IMR-90 (cell line): ENCODE measurements around the gene SRXN1.

Experiments
- BHLHE40 ChIP-seq: fragments of 150-350 bp; IDR thresholded peaks from 2 replicates; pipeline ENCODE4 v1.6.1; 2016; ENCODE audit warnings: mild to moderate bottlenecking, low read depth, low read length
- CTCF ChIP-seq: conservative IDR thresholded peaks from 2 replicates; pipeline ENCODE4 v1.5.1; 2012; ENCODE audit warnings: mild to moderate bottlenecking, low read depth, low read length, improper control_type of control experiment
- FOS ChIP-seq: fragments of 150-350 bp; IDR thresholded peaks from 2 replicates; pipeline ENCODE4 v1.6.1; 2016; ENCODE audit warnings: low read depth, low read length
- MAFK ChIP-seq: IDR thresholded peaks from 2 replicates; pipeline ENCODE4 v1.6.1; 2012; ENCODE audit warnings: low read depth, low read length, improper control_type of control experiment
- MXI1 ChIP-seq: IDR thresholded peaks from 2 replicates; pipeline ENCODE4 v1.6.1; 2012; ENCODE audit warnings: low read depth, mild to moderate bottlenecking, low read length, moderate library complexity, borderline replicate concordance
- NFE2L2 ChIP-seq: fragments of 150-350 bp; IDR thresholded peaks from 2 replicates; pipeline ENCODE4 v1.6.1; 2016; ENCODE audit warnings: low read depth, mild to moderate bottlenecking, low read length
- POLR2A ChIP-seq: IDR thresholded peaks from 2 replicates; pipeline ENCODE4 v1.6.1; 2012; ENCODE audit warnings: mild to moderate bottlenecking, low read depth, low read length
- RAD21 ChIP-seq: IDR thresholded peaks from 2 replicates; pipeline ENCODE4 v1.6.1; 2012; ENCODE audit warnings: low read length, improper control_type of control experiment
- RFX5 ChIP-seq: IDR thresholded peaks from 2 replicates; pipeline ENCODE4 v1.8.0; 2012; ENCODE audit warnings: low read depth, mild to moderate bottlenecking, low read length, moderate library complexity
- SMC3 ChIP-seq: fragments of 150-350 bp; IDR thresholded peaks from 2 replicates; pipeline ENCODE4 v1.6.1; 2016; ENCODE audit warnings: low read depth, mild to moderate bottlenecking, antibody characterized with exemption, low read length, moderate library complexity

- TF ChIP-seq MAFK (no peak), CTCF (no peak), RAD21 (no peak), FOS (no peak), SMC3 (no peak), POLR2A (no peak), NFE2L2 (no peak), BHLHE40 (no peak), RFX5 (no peak), MXI1 (no peak)
Observed at GRCh38 chr20:688809-689212, 35.8 kb upstream of the SRXN1 start.
